Measurements from ENCODE around the gene SPDYE3. TPM values are rescaled to one million over a fixed set of nuclear protein-coding genes. Genes with fewer than 3 reads are reported as not detected.
A peak's percentile ranks its signal among the peaks of the same experiment; 100 is the strongest.

Gene SPDYE3
- total RNA-seq, 1 experiment from 2014 or later = not detected

- peaks cover 3% of the 10 kb centered on the region; the same call in 1 of the 2 replicates for H3K36me3 ChIP-seq (ENCODE audit: control insufficient read depth, insufficient read depth, low read length)
- intact Hi-C loops (cut with micrococcal nuclease; ENCODE audit: unreplicated experiment) = no loop called here
- no peak; the same call in 1 of the 2 replicates for ATAC-seq
- ChIA-PET POLR2A (no interaction called here), CTCF (no interaction called here)
- no peak for TF ChIP-seq CTCF (IDR thresholded peaks at IDR 0.05)
- TF ChIP-seq REST (IDR thresholded peaks at IDR 0.05; ENCODE audit: insufficient read depth in 1 of 2, low read depth in 2 of 2, low read length in 1 of 2) = no peak
- TF ChIP-seq TCF7L2 (IDR thresholded peaks at IDR 0.05; ENCODE audit: low read depth, low read length) = no peak
- no peak for TF ChIP-seq POLR2AphosphoS5 (IDR thresholded peaks at IDR 0.05; ENCODE audit: low read depth, low read length)
- TF ChIP-seq SIN3A (IDR thresholded peaks at IDR 0.05; ENCODE audit: borderline replicate concordance, insufficient read depth, low read depth, low read length) = no peak
- in situ Hi-C loops (cut with HindIII; ENCODE audit: low pct_unique_long_range_greater_than_20kb, low sequenced_read_pairs) = no loop called here
- no peak overlapping the region for H3K4me3 ChIP-seq (ENCODE audit: low read depth in 2 of 2, low read length in 2 of 2)
- BruUV-seq (replicated peaks) = no TSS peak
- no peak for DNase-seq (ENCODE audit: low read depth, low spot score)
- no peaks in the 10 kb centered on the region for H3K27me3 ChIP-seq (ENCODE audit: control insufficient read depth, insufficient read depth, low read length)
- no peaks in the 10 kb centered on the region for H3K9me3 ChIP-seq (ENCODE audit: control insufficient read depth, insufficient read depth, low read depth, low read length)
- H3K4me1 ChIP-seq (ENCODE audit: control insufficient read depth, insufficient read depth, low read length) = no peaks in the 10 kb centered on the region
- no peak overlapping the region for H3K27ac ChIP-seq (ENCODE audit: low read length)
These were observed 49.0 kb downstream of the SPDYE3 start for GRCh38 chr7:100356416-100357068.

GRCh38 chr7:100357131-100357561 is 49.6 kb downstream of the SPDYE3 start:
- CTCF ChIA-PET = no interaction called here
- Histone ChIP-seq H3K4me3 (ENCODE audit: low read depth in 2 of 2, low read length in 2 of 2) (no peak overlapping the region), H3K36me3 (ENCODE audit: control insufficient read depth, insufficient read depth, low read length) (peaks cover 10% of the 10 kb centered on the region), H3K27ac (ENCODE audit: low read length) (no peak overlapping the region), H3K27me3 (ENCODE audit: control insufficient read depth, insufficient read depth, low read length) (no peaks in the 10 kb centered on the region), H3K9me3 (ENCODE audit: control insufficient read depth, insufficient read depth, low read depth, low read length) (no peaks in the 10 kb centered on the region), H3K4me1 (ENCODE audit: control insufficient read depth, insufficient read depth, low read length) (no peaks in the 10 kb centered on the region)
- intact Hi-C loops (cut with micrococcal nuclease; ENCODE audit: unreplicated experiment) = no loop called here
- no TSS peak for BruUV-seq (replicated peaks)
- no peak for DNase-seq (ENCODE audit: low read depth, low spot score)
- TF ChIP-seq SIN3A (IDR thresholded peaks at IDR 0.05; ENCODE audit: borderline replicate concordance, insufficient read depth, low read depth, low read length) (no peak), REST (IDR thresholded peaks at IDR 0.05; ENCODE audit: insufficient read depth in 1 of 2, low read depth in 2 of 2, low read length in 1 of 2) (no peak), TCF7L2 (IDR thresholded peaks at IDR 0.05; ENCODE audit: low read depth, low read length) (no peak), CTCF (IDR thresholded peaks at IDR 0.05) (no peak)
- in situ Hi-C loops (cut with HindIII; ENCODE audit: low pct_unique_long_range_greater_than_20kb, low sequenced_read_pairs) = no loop called here
- ATAC-seq = 0 out of 2 replicates have a peak, but pooled peaks have one; percentile 8
- POLR2A ChIA-PET = no interaction called here
